NCI-H1436 treated with DMSO at 0.1 percent for 48 hours (cell line): ENCODE results near the gene DKK1.
"Not testable (repeated sequence)": the region's sequence is repeated elsewhere in the genome, so short reads cannot be mapped to it uniquely, and the experiment has no call there.

Experiments used
- DNase-seq: peaks from one replicate; lab custom pipeline; 2025; lab: John Stamatoyannopoulos, UW

The DKK1 gene

DNA sequence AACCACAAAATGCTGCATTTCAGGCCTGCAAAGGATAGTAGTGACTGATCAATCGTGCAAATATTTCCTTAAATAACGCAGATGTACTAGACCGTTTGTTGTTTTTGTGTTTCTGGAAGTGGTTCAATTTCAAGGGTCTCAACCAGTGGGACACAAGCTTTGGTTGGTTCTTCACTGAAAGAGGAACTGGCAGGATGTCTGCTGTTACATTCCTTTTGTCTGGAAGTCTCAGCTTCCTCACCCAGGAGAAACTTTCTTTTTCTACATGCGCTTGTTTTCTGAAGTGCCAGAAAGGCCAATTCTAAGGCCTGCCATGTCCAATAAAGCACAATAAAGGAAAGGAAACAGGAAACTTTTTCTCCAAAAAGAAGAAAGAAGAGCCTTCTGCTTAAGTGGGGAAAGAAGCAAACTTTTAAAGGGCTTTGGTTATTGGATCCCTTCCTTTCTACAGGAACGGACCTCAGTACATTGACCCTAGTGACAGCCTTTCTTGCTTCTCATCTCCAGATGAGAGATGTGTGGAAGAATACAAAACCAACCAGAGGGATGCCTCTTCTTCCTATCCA lies 4.1 kb downstream of the DKK1 start:
- no peak for DNase-seq

DNA sequence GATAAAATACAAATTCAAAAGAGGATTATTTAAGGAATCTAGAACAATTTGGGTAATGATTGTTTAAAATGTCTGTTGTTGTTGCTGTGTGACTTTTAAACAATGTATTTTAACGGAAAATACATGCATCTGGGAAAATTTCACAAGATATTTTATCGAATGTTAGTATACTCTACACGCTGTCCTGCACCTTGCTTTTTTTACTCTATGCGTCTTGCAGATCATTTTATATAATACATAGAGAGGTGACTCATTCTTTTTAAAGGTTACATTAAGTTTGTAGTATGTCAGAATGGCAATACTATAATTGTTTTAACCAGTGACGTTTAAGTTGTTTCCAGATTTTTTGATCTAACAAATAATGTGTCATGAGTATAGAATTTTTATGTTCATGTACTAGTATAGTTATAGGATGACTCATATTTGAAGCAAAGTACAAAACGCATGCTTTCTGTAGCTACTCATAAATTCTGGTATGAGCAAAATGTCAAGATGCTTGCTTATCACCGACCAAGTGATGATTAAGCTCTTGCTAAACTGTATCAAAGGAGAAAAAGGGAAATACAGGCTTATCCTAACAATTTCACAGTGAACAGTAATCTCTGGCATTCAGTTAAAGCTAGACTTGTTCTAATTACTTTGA lies 4.9 kb downstream of the DKK1 start:
- DNase-seq, result no peak

GRCh38 chr10:52319926-52320325 lies 5.8 kb downstream of the DKK1 start:
- no peak for DNase-seq

- DNase-seq, result no peak
Measured at GRCh38 chr10:52322323-52322722, 8.2 kb downstream of the DKK1 start.

- no peak for DNase-seq
Measured at GRCh38 chr10:52322936-52323335, 8.9 kb downstream of the DKK1 start.

DNA sequence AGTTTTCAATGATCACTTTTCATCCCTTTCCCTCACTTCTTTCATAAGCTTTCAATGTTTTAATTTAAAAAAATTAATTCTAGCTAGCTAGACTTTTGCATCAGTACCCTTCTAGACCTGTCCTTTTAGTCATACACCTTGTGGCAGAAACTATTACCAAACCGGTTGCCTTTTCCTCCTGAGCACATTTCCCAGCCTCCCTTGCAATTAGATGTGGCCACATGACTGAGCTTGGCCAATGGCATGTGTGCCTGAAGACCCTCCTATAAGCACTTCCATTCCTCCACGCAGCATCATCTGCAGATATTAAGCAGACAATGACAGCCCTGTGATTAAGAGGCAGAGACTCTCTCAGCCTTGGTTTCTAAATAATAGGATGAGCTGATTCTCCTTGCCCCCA lies 12.3 kb downstream of the DKK1 start:
- DNase-seq, result no peak

GRCh38 chr10:52331638-52332364 lies 17.7 kb downstream of the DKK1 start:
- DNase-seq, result no peak

DNA sequence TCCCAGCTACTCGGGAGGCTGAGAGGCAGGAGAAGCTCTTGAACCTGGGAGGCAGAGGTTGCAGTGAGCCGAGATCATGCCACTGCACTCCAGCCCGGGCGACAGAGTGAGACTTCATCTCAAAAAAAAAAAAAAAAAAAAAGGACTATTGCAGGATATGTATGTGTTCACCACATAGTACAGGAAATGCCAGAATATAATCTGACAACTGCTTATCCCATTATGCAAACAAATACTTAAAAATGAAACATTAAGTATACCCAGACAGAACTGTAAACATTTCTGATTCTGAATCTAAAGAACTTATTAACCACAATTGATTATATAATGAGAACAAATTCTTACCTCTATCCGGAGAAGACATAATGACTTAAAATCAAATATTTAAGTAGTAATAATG lies 18.7 kb downstream of the DKK1 start:
- DNase-seq, result no peak

DNA sequence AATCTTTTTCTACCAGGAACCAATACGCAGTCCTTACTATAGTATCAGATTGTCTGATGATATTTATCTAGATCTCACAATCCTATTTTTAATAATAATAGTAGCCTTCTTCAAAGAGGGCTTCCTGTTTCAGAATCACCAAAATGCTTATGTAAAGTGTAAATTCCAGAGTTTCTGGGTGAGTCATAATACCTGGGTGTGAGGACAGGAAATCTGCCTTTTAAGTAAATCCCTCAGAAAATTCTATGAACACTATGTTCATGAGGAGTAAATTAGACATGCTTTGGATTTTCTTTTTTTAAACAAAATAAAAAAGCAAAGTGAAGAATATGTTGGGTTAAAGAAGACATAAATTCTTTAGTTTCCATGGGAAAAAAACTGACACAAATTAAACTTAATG lies 20.5 kb downstream of the DKK1 start:
- no peak for DNase-seq

- DNase-seq, result no peak
Measured at GRCh38 chr10:52335665-52336064, 21.6 kb downstream of the DKK1 start.

- no peak for DNase-seq
Measured at GRCh38 chr10:52337225-52337624, 23.1 kb downstream of the DKK1 start.

- DNase-seq, result no peak
Measured at GRCh38 chr10:52343439-52343838, 29.4 kb downstream of the DKK1 start.

DNA sequence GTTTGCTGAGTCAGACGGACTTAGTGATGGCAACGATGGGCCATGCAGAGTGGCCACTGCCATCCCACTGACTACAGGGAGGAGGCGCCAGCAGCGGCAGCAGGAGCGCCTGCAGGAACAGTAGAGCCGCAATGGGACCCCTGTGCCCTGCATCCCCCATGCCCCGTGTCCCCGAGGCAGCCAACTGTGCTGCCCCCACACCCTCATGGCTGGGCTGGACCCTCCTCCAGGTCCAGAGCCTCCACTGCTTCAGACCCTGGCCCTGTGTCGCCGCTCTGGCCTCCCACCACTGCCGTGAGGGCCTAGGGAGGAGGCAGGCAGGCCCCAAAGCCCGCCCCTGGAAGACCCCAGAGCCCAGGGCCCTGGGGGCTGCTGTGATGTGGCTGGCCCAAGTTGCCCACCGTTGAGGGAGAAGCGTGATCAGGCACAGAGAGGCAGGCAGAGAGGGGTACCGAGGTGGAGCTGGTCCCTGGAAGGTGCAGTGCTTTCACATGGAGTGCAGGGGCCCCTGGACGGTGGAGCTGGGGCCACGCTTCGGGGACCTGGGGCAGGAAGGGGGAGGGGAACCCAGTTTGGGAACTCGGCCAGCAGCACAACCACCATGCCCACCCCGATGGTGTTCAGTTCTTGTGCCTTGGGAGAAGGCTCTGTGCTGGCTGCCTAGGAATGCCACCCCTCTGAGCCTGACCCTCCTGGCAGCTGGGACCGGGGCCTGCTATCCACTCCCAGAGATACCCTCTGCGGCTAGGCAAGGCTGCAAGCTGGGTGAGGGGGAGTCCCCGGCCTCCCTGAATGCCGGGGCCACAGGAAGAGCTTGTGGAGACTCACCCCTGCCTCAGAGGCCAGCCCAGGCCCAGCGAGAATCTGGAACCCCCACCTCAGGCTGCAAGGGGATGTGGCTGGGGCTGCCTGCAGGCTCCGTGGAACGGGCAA lies 32.6 kb downstream of the DKK1 start:
- no peak for DNase-seq

- DNase-seq, result no peak
Measured at GRCh38 chr10:52347327-52347667, 33.2 kb downstream of the DKK1 start.

- DNase-seq, result no peak
Measured at GRCh38 chr10:52348037-52348564, 34.0 kb downstream of the DKK1 start.

DNA sequence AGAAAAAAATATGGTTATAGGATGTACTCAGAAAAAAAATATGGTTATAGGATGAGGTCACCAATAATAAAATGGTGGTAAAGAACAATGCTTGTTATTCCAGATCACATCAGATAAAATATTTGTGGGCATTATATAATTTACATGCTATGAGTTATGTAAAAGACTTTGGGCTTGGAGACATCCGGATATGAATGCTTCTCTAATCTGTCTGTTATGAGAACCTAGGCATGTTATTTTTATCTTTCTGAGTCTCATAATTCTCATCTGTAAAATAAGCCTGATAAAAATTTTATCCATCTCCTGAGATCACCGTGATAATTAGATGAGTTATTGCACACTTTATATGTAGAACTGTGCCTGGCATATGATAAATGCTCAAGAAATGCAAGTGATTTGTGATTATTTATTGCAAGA lies 37.8 kb downstream of the DKK1 start:
- DNase-seq, result no peak

DNA sequence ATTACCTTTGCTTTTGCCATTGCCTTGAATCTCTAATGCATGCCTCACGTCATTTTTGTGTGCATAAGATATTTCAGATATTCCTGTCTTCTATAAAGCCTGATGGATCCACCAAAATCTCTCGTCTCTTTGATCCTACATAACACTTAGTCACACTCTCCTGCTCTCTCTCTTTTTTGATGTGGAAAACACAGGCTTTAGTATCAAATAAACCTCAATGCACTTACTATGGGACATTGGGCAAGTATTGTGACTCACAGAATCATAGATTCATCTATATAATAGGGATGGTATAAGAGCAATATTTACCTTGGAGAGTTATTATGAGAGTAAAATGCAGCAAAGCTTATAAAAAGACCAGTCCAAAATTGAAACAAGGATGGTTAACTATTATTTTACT lies 39.1 kb downstream of the DKK1 start:
- DNase-seq, result no peak

DNA sequence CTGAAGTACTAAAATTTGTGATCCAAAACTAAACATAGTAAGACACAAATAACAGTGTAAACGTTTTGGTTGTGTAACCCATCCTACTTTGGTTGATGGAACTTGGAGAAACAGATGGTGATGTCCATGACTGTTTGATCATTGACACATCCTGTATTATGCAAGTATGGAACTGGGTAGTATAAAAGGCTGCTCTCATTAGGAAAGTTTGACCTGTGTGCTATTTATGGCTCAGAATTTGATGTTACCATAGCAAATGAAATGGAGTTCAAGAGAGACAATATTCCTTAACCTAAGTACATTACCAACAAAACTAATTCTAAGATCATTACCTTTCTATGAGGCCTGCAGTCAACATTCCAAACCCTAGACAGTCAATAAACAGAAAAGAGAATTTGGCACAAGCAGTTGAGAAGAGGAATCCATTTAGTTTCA lies 39.9 kb downstream of the DKK1 start:
- no peak for DNase-seq

- no peak for DNase-seq
Measured at GRCh38 chr10:52357971-52358370, 43.9 kb downstream of the DKK1 start.

GRCh38 chr10:52359441-52359840 lies 45.4 kb downstream of the DKK1 start:
- DNase-seq, result no peak

DNA sequence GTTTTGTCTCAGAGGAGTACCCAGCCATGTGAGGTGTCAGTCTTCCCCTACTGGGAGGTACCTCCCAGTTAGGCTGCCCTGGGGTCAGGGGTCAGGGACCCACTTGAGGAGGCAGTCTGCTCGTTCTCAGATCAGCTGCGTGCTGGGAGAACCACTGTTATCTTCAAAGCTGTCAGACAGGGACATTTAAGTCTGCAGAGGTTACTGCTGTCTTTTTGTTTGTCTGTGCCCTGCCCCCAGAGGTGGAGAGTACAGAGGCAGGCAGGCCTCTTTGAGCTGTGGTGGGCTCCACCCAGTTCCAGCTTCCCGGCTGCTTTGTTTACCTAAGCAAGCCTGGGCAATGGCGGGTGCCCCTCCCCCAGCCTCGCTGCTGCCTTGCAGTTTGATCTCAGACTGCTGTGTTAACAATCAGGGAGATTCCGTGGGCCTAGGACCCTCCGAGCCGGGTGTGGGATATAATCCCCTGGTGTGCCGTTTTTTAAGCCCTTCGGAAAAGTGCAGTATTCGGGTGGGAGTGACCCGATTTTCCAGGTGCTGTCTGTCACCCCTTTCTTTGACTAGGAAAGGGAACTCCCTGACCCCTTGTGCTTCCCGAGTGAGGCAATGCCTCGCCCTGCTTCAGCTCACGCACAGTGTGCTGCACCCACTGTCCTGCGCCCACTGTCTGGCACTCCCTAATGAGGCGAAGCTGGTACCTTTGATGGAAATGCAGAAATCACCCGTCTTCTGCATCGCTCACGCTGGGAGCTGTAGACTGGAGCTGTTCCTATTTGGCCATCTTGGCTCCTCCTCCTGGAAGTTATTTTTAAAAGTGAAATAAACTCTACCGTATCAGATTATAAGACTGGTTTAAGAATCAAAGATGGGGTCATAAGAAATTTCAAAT lies 51.7 kb downstream of the DKK1 start:
- not testable (repeated sequence) for DNase-seq
